Measurements from ENCODE around the gene RALGDS. TPM values are rescaled to one million over a fixed set of nuclear protein-coding genes. Genes with fewer than 3 reads are reported as not detected.

RALGDS gene
- total RNA-seq, 1 donor from 2014 or later = 34.6 TPM

DNA sequence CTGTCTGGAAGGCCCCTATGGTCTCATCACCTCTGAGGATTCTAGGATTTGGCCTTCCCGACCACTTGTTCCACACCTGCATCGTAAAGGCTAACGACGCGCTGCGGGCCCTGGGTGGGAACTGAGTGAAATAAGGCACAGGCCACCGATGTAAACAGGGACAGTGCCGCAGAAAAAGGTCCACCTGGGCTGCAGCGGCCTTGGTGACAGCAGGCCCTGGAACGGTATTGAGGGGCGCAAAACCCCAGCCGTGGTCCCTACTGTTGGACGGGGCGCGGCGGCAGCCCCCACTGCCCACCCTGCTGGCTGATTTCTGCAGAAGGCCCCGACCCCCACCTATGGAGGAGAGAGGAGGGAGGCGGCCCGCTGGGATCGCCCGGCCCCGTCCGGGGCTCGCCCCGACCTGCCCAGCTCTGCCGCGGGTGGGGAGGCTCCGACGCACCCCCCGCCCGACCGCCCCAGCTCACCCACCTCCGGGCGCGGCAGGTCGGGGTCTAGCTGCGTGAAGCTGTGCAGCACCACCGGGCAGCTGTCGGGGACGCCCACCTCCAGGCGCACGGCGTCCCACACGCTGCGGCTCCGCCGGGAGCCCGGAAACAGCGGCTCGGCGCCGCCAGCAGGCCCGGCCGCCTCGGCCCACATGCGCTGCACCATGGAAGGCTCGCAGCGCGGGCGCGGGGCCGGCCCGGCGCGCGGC lies 391 bp downstream of the RALGDS start:
- DNase-seq (ENCODE audit: low read depth, low spot score) = no peak

DNA sequence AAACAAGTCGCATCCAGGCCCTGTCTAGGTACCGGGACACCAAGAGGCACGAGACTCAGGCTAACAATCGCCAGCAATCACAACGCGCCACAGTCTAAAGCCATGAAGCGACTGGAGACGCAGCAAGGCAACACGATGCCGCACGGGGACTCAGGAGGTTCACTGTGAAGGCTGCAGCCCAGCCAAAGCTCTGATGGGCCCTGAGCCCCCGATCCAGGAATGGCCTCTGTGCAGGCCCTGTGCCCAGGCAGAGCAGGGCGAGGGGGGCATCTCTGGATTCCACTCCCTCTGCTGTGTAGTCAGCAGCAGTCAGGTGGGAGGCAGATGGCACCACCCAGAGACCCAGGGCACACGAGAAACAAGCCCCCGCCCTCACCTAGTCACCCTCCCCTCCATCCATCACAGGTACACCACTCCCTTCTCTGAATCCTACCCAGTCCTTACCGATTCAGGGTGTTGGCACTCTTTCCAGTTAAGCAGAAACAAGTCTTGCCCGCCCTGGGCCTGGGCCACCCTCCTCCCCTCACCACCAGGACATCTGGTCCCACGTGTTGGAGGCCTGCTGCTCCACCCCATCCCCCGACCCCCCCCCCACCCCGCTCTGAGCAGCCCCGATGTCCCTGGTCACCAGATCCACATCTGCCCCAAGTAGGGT lies 1.1 kb downstream of the RALGDS start:
- DNase-seq (ENCODE audit: low read depth, low spot score) = no peak

- no peak for DNase-seq (ENCODE audit: low read depth, low spot score)
Observed at GRCh38 chr9:133119103-133119845, 1.8 kb downstream of the RALGDS start.

- no peak for DNase-seq (ENCODE audit: low read depth, low spot score)
Observed at GRCh38 chr9:133118568-133118967, 2.5 kb downstream of the RALGDS start.

- DNase-seq (ENCODE audit: low read depth, low spot score) = no peak
Observed at GRCh38 chr9:133118179-133118520, 2.9 kb downstream of the RALGDS start.

GRCh38 chr9:133117271-133118178 lies 3.5 kb downstream of the RALGDS start:
- no peak for DNase-seq (ENCODE audit: low read depth, low spot score)

DNA sequence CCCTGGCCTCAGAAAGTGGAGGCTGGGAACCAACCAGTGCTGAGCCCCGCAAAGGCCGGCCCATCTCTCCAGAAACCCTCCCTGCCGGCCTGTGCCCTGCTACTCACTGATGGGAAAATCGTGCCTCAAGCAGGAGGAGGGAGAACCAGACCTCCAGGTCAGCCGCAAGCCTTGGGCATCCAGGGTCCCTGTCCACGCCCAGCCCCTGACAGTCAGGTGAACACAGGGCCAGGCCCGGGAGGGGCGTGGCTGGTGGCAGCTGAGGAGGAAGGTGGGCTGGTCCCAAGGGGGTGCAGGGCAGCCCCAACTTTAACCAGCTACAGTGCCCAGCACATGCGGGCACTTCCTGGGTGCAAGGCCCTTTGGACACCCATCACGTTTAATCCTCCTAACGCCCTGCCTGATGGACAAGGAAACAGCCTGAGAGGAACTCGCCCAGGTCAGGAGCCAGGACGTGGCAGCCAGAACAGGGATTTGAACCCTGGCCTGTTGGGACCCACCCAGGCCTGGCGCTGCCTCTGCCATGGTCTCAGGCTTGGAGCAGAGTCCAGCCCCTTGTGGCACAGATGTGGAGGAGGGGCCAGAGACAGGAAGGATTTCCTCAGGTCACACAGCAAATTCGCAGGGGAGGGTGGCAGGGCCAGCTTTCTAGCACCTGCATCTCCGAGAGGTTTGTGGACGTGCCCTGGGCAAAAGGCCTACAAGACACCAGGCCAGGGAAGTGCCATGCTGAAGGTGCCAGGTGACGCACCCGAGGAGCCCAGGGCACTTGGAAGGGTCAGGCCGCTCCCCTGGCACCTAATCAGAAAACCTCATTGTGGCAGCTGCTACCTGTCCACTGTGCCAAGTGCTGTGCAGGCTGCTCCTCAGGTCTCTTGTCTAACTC lies 4.5 kb downstream of the RALGDS start:
- DNase-seq (ENCODE audit: low read depth, low spot score) = no peak

DNA sequence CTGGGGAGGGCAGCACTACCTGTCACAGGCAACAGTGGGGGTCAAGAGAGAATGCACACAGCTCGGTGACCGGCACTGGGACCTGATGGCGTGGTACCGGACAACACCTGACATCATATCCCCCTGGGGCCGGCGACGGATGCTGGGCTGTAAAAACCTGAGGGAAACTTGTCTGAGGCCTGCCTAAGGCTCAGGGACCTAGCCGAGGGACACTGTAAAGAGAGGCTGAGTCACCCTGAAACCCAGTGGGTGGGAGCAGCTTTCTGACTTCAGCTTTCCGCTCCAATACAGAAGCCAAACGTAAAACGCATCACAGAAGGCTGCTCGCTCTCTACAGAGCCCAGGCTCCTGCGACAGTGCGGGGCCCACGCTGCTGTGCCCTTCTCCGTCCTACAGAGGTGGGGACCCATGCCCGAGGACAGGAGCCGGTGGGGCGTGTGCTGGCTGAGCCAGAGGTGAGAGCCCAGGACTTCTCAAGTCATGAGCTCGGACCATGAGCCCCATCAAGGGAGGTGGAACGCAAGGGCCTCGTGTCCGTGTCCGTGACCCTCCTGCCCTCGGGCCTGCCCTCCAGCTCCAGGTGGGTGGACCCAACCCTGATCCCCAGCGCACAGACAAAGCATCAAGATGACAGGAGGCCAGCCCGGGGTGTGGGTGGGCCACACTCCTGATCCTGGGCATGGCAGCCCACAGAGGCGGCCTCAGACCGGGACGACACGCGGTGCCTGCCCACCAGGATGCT lies 5.3 kb downstream of the RALGDS start:
- DNase-seq (ENCODE audit: low read depth, low spot score) = no peak

GRCh38 chr9:133114886-133115603 lies 6.0 kb downstream of the RALGDS start:
- no peak for DNase-seq (ENCODE audit: low read depth, low spot score)

DNA sequence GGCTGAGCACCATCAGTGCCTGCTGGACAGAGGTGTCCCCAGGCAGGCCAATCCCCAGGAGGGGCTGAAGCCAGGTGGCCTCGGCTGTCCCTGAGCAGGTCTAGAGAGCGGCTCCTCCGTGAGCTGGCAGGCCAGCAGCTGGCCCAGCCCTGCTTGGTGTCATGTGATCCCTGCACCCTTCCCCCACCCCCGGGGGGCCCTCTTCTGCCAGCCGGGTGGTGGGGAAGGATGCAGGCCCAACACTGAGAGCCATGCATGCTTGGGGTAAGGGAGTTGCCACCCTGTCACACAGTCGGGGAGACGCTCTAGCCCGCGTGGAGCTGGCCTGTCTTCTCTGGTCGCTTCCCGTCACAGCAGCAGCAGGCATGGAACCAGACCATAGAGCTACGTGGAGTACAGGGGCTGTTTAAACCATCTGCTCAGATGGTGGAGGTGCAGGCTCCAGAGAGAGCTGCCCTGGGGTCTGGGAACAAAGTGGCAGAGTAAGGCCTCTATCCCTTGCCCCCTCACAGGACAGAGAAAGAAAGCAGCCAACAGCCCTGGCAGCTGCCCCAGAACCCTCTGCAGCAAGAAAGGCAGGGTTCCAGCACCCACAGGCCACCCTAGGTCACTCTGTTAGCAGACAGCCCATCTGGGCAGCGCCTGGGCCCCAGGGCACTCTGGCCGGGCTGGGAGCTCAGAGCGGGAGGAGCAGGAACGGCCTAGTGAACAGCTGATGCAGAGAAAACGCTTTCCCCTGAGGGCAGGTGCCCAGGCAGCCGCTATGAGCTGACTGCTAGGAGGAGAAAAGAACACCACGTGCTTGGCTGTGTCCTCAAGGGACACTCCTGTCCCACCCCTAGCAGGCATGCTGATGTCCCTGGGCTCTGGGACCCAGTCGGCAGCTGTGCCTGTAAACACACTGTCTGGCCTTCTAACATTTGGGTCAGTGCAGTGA lies 6.8 kb downstream of the RALGDS start:
- no peak for DNase-seq (ENCODE audit: low read depth, low spot score)

DNA sequence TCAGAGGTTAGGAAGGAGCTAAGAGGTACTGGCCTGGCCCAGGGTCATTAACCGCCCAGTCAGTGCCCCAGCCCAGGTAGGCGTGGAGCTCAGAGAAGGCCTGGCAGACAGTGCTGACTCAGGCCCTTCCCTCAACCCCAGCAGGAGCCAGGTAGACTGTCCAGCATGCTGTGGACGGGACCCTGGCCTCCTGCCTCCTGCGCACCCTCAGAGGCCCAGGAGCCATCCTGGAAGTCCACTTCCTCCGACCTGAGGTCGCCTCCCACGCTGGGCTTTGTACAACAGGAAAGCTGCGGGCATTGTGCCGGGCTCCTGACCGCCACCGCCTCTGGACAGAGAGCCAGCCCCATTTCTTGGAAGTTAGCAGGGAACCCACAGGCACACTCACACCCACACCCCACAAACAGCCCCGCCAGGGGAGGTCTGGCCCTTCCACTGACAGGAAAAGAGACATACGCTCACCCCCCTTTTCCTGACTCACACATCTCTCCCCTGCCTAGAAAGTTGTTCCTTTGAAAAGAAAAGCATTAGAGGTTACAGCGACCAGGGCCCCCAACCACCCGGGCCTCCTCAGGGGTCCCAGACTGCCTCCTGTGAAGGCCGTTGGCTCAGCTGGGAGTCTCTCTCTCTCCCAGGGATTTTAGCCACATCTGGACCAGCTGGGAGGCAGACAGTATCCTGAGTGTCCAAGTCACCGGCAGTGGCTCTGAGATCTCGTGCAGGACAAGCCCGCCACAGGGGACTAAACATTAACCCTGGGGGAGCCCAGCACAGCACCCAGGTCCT lies 7.7 kb downstream of the RALGDS start:
- no peak for DNase-seq (ENCODE audit: low read depth, low spot score)

DNA sequence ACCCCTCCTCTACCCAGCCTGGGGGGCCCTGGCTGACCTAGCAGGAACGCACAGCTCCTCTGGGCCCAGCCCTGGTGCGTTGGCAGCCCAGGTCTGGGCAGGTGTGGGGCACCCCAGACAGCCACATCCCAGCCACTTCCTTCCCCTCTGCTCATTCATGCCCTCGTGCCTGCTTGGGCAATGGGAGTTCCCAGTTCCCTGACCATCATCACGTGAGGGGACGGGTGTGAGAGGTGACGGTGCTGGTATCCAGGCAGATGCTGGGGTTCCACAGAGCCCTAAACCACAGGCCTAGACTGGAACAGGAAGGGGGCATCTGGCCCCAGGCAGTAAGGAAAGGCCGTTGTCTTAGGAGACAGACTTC lies 8.4 kb downstream of the RALGDS start:
- no peak for DNase-seq (ENCODE audit: low read depth, low spot score)

- DNase-seq (ENCODE audit: low read depth, low spot score) = no peak
Observed at GRCh38 chr9:133111808-133112662, 9.0 kb downstream of the RALGDS start.

DNA sequence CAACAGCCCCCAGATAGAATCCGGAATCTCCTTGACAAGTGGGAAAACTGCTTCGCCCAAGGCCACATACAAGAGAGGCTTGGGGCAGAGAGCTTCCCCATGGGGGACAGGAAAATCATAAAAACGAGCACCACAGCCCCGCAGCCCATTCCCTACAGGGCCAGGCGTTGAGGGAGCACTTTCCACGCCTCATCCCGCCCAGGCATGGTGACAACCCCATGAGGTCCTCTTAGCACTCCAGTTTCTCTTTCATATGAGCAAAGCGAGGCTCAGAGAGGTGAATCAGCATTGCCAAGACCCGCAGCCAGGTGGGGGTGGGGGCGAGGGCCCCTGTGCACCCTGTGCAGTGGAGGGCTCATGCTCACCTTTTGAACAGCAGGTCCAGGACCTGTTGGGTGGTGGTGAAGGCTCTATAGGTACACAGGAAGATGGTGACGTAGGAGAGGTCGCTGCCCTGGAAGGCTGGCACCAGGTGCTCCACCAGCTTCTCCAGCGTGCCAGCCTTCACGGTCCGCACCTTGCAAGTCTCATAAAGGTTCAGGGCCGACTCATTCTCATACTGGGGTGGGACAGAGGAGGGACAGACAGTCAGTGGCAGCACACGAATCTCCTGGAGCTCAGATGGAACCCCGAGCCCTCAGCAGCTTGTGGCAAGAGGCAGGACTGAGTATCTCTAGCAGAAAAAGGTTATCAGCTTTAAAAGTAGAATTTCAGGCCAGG lies 10.9 kb downstream of the RALGDS start:
- DNase-seq (ENCODE audit: low read depth, low spot score) = no peak

GRCh38 chr9:133108794-133109641 lies 12.0 kb downstream of the RALGDS start:
- no peak for DNase-seq (ENCODE audit: low read depth, low spot score)
